Measurements from ENCODE around the gene AP3D1.

GRCh38 chr19:2198317-2198716 lies 47.0 kb upstream of the AP3D1 start:
- TF ChIP-seq CTCF (conservative IDR thresholded peaks at IDR 0.05 in 1 of 2, IDR thresholded peaks at IDR 0.05 in 1 of 2; ENCODE audit: extremely low read depth in 1 of 2, insufficient read depth in 1 of 2, low read depth in 1 of 2, low read length in 2 of 2) (no peak), EZH2 (IDR thresholded peaks at IDR 0.05; ENCODE audit: borderline replicate concordance, low read length) (no peak)

Measured in mammary epithelial cell (primary cell).